Measurements from ENCODE around the gene POLE.

GRCh38 chr12:132619386-132620112 lies 67.6 kb downstream of the POLE start:
- no peak for TF ChIP-seq CTCF (IDR thresholded peaks at IDR 0.05; ENCODE audit: borderline replicate concordance, extremely low read depth, low read length, poor library complexity, severe bottlenecking)
- TF ChIP-seq EZH2 (IDR thresholded peaks at IDR 0.05; ENCODE audit: borderline replicate concordance, low read depth, low read length, severe bottlenecking) = no peak

Measured in DND-41 (cell line).